GM21723 (cell line): Measurements from ENCODE around the gene PLAC9.
A peak's percentile ranks its signal among the peaks of the same experiment; 100 is the strongest.
"Not testable (repeated sequence)": the region's sequence is repeated elsewhere in the genome, so short reads cannot be mapped to it uniquely, and the experiment has no call there.

Experiments used
- ATAC-seq: cut with Tn5 transposase; IDR thresholded peaks from one replicate; pipeline ENCODE4 v1.9.1; 2021; ENCODE audit warnings: mild to moderate bottlenecking, moderate library complexity; ENCODE audit not compliant: unreplicated experiment

The PLAC9 gene

GRCh38 chr10:80132299-80133139, at the start of gene PLAC9:
PLAC9 (plus strand) TSS chr10:80132730; CDS start chr10:80132763, 33 bp downstream.
- no peak for ATAC-seq

- no peak for ATAC-seq
Observed at GRCh38 chr10:80090121-80090520, 42.4 kb upstream of the PLAC9 start.

- no peak for ATAC-seq
Observed at GRCh38 chr10:80094231-80094630, 38.3 kb upstream of the PLAC9 start.

GRCh38 chr10:80098272-80098671, 34.3 kb upstream of the PLAC9 start:
- ATAC-seq = not testable (repeated sequence)

GRCh38 chr10:80099295-80099694, 33.2 kb upstream of the PLAC9 start:
- not testable (repeated sequence) for ATAC-seq

- no peak for ATAC-seq
Observed at GRCh38 chr10:80100116-80100515, 32.4 kb upstream of the PLAC9 start.

GRCh38 chr10:80100861-80101695, 31.5 kb upstream of the PLAC9 start:
- ATAC-seq = no peak

GRCh38 chr10:80104066-80104926, 28.2 kb upstream of the PLAC9 start:
- peak; percentile 60 for ATAC-seq

GRCh38 chr10:80108576-80109239, 23.8 kb upstream of the PLAC9 start:
- ATAC-seq = no peak

GRCh38 chr10:80110986-80111385, 21.5 kb upstream of the PLAC9 start:
- no peak for ATAC-seq

- no peak for ATAC-seq
Observed at GRCh38 chr10:80118669-80119068, 13.9 kb upstream of the PLAC9 start.

GRCh38 chr10:80122110-80122710, 10.3 kb upstream of the PLAC9 start:
- ATAC-seq = no peak

GRCh38 chr10:80122746-80123145, 9.8 kb upstream of the PLAC9 start:
- ATAC-seq = no peak

- ATAC-seq = no peak
Observed at GRCh38 chr10:80126876-80127275, 5.7 kb upstream of the PLAC9 start.

- ATAC-seq = no peak
Observed at GRCh38 chr10:80131499-80131901, 1.0 kb upstream of the PLAC9 start.

- no peak for ATAC-seq
Observed at GRCh38 chr10:80133206-80133605, 676 bp downstream of the PLAC9 start.

- ATAC-seq = not testable (repeated sequence)
Observed at GRCh38 chr10:80133687-80134086, 1.2 kb downstream of the PLAC9 start.

GRCh38 chr10:80136134-80136571, 3.6 kb downstream of the PLAC9 start:
- no peak for ATAC-seq

- no peak for ATAC-seq
Observed at GRCh38 chr10:80137031-80137862, 4.7 kb downstream of the PLAC9 start.
